ENCODE results near the gene CSNK2B. TPM values are rescaled to one million over a fixed set of nuclear protein-coding genes. Genes with fewer than 3 reads are reported as not detected.

The CSNK2B gene
- total and polyA plus RNA-seq, 11 donors, result 111 to 323 (median 124) TPM

- Histone ChIP-seq H3K27ac (peak overlapping the region in 5 of 12 donors; percentile 12 to 98 (median 95)), H3K4me3 (peak overlapping the region in 3 of 12 donors; percentile 76 to 91 (median 82)), H3K36me3 (peaks cover 8 to 55% (median 51%) of the 10 kb centered on the region in 9 donors), H3K9me3 (no peaks in the 10 kb centered on the region), H3K27me3 (no peaks in the 10 kb centered on the region), H3K4me1 (peaks cover 0 to 25% (median 21%) of the 10 kb centered on the region in 12 donors)
- ATAC-seq, result no peak
- intact Hi-C loops (cut with DNase I), result loop anchor here in 1 of 10 donors (5.0 kb wide), 1 partner anchor 35 kb away; the partner anchor contains the start of gene APOM
- TF ChIP-seq, protein P1, sequence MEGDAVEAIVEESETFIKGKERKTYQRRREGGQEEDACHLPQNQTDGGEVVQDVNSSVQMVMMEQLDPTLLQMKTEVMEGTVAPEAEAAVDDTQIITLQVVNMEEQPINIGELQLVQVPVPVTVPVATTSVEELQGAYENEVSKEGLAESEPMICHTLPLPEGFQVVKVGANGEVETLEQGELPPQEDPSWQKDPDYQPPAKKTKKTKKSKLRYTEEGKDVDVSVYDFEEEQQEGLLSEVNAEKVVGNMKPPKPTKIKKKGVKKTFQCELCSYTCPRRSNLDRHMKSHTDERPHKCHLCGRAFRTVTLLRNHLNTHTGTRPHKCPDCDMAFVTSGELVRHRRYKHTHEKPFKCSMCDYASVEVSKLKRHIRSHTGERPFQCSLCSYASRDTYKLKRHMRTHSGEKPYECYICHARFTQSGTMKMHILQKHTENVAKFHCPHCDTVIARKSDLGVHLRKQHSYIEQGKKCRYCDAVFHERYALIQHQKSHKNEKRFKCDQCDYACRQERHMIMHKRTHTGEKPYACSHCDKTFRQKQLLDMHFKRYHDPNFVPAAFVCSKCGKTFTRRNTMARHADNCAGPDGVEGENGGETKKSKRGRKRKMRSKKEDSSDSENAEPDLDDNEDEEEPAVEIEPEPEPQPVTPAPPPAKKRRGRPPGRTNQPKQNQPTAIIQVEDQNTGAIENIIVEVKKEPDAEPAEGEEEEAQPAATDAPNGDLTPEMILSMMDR (IDR thresholded peaks at IDR 0.05), result no peak
- TF ChIP-seq POLR2A (IDR thresholded peaks at IDR 0.05), result no peak
- 46 to 51% (median 50%) methylated on average over 10 of the region's 10 CpGs for WGBS, 4 donors
- DNase-seq, result no peak
Measured at GRCh38 chr6:31622684-31623091, 43.2 kb upstream of the CSNK2B start.

DNA sequence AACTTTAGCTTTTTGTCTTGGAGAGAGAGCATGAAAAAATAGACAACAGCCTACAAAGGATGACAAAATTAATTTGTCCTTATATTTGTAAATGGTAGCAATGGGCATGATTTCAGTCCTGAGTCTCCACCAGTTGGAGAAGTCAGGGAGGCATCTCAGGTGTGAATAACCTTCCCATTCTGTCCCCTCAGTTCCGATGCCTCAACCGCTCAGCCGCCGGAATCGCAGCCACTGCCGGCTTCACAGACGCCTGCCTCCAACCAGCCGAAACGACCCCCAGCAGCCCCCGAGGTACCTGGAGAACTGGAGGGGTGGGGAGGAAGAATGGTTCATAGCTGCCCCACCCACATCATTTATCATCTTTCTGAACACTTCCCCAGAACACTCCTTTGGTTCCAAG lies 41.8 kb upstream of the CSNK2B start:
- no peak overlapping the region for H3K4me3 ChIP-seq
- 85 to 94% (median 89%) methylated on average over 8 to 10 of the region's 10 CpGs for WGBS, 4 donors
- H3K27me3 ChIP-seq, result no peaks in the 10 kb centered on the region
- intact Hi-C loops (cut with DNase I), result loop anchor here in 1 of 10 donors (5.0 kb wide), 1 partner anchor 33 kb away; the partner anchor contains the start of gene APOM
- no peak for ATAC-seq
- H3K4me1 ChIP-seq, result peaks cover 0 to 24% (median 21%) of the 10 kb centered on the region in 12 donors
- H3K9me3 ChIP-seq, result no peaks in the 10 kb centered on the region
- no peak for TF ChIP-seq POLR2A (IDR thresholded peaks at IDR 0.05)
- TF ChIP-seq, protein P1 (IDR thresholded peaks at IDR 0.05), result no peak
- peaks cover 8 to 68% (median 65%) of the 10 kb centered on the region in 9 donors for H3K36me3 ChIP-seq
- DNase-seq, result no peak
- H3K27ac ChIP-seq, result no peak overlapping the region

- no peak overlapping the region for H3K4me3 ChIP-seq
- no peaks in the 10 kb centered on the region for H3K9me3 ChIP-seq
- H3K27me3 ChIP-seq, result no peaks in the 10 kb centered on the region
- TF ChIP-seq POLR2A (IDR thresholded peaks at IDR 0.05), result no peak
- TF ChIP-seq, protein P1 (IDR thresholded peaks at IDR 0.05), result no peak
- ATAC-seq (no peak), DNase-seq (no peak)
- peaks cover 8 to 97% (median 94%) of the 10 kb centered on the region in 9 donors for H3K36me3 ChIP-seq
- WGBS, 4 donors, result 83 to 90% (median 86%) methylated on average over 10 of the region's 10 CpGs
- no peak overlapping the region for H3K27ac ChIP-seq
- intact Hi-C loops (cut with DNase I), result loop anchor here in 1 of 10 donors (2.0 kb wide), 1 partner anchor 16 kb away; no protein-coding TSS in a partner anchor
- peaks cover 0 to 12% (median 8%) of the 10 kb centered on the region in 12 donors for H3K4me1 ChIP-seq
Measured at GRCh38 chr6:31626952-31627351, 38.9 kb upstream of the CSNK2B start.

GRCh38 chr6:31627690-31628287 lies 38.1 kb upstream of the CSNK2B start:
- Histone ChIP-seq H3K9me3 (no peaks in the 10 kb centered on the region), H3K4me3 (no peak overlapping the region), H3K36me3 (peaks cover 8 to 100% (median 98%) of the 10 kb centered on the region in 9 donors), H3K27me3 (no peaks in the 10 kb centered on the region), H3K27ac (no peak overlapping the region), H3K4me1 (peaks cover 0 to 4% (median 0%) of the 10 kb centered on the region in 12 donors)
- intact Hi-C loops (cut with DNase I), result loop anchor here in 1 of 10 donors (2.0 kb wide), 1 partner anchor 15 kb away; no protein-coding TSS in a partner anchor
- ATAC-seq, result no peak
- DNase-seq, result no peak
- no peak for TF ChIP-seq POLR2A (IDR thresholded peaks at IDR 0.05)
- TF ChIP-seq, protein P1 (IDR thresholded peaks at IDR 0.05), result no peak
- WGBS, 4 donors, result 95 to 97% (median 96%) methylated on average over 19 of the region's 19 CpGs
